GM20000 (cell line): Measurements from ENCODE around the gene HDLBP.

Source experiments
- DNase-seq: peaks from one replicate; pipeline ENCODE4 v3.0.0; 2012; ENCODE audit warnings: low spot score
- TF ChIP-seq, protein P1 (sequence below): IDR thresholded peaks from 2 replicates; pipeline ENCODE4 v1.5.1; 2012; ENCODE audit warnings: mild to moderate bottlenecking, control low read depth; ENCODE audit errors: extremely low read depth, missing control alignments

HDLBP gene

DNA sequence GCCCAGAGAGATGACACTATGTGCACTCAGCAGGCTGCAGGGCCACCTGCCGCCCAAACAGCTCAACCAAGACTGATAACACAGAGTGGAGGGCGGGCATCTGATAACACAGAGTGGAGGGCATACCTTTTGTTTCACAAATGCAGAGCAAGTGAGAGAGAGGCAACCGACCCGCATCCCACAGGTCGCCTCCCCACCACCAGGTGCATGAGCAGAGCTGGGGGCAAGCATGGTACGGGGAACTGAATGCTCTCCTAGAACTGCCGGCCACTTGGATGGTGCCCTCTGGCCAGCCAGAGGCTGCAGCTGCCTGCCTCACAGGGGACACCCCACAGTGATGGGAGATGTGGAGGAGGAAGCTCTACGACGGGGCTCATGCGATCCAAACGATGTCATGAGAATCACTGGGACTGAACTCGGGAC is 77.5 kb downstream of the HDLBP start:
- TF ChIP-seq, protein P1, sequence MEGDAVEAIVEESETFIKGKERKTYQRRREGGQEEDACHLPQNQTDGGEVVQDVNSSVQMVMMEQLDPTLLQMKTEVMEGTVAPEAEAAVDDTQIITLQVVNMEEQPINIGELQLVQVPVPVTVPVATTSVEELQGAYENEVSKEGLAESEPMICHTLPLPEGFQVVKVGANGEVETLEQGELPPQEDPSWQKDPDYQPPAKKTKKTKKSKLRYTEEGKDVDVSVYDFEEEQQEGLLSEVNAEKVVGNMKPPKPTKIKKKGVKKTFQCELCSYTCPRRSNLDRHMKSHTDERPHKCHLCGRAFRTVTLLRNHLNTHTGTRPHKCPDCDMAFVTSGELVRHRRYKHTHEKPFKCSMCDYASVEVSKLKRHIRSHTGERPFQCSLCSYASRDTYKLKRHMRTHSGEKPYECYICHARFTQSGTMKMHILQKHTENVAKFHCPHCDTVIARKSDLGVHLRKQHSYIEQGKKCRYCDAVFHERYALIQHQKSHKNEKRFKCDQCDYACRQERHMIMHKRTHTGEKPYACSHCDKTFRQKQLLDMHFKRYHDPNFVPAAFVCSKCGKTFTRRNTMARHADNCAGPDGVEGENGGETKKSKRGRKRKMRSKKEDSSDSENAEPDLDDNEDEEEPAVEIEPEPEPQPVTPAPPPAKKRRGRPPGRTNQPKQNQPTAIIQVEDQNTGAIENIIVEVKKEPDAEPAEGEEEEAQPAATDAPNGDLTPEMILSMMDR: no peak
- DNase-seq: no peak

- TF ChIP-seq, protein P1: no peak
- DNase-seq: no peak
Observed at GRCh38 chr2:241237047-241237446, 78.4 kb downstream of the HDLBP start.

GRCh38 chr2:241235859-241236593 is 79.4 kb downstream of the HDLBP start:
- DNase-seq: no peak
- TF ChIP-seq, protein P1: no peak

GRCh38 chr2:241234962-241235740 is 80.3 kb downstream of the HDLBP start:
- TF ChIP-seq, protein P1: no peak
- DNase-seq: no peak

- TF ChIP-seq, protein P1: no peak
- no peak for DNase-seq
Observed at GRCh38 chr2:241234066-241234790, 81.2 kb downstream of the HDLBP start.

GRCh38 chr2:241232736-241233575 is 82.5 kb downstream of the HDLBP start:
- TF ChIP-seq, protein P1: no peak
- DNase-seq: no peak
